ENCODE data around the gene OPCML. TPM values are rescaled to one million over a fixed set of nuclear protein-coding genes. Genes with fewer than 3 reads are reported as not detected.

OPCML gene
- total RNA-seq, 1 donor from 2014 or later, result not detected

- no peak for DNase-seq (ENCODE audit: extremely low spot score in 2 of 2)
- H3K36me3 ChIP-seq, result no peaks in the 10 kb centered on the region
- H3K27me3 ChIP-seq, result no peaks in the 10 kb centered on the region
- H3K4me3 ChIP-seq, result no peak overlapping the region
- H3K9me3 ChIP-seq, result no peaks in the 10 kb centered on the region
- H3K27ac ChIP-seq, result no peak overlapping the region
- no peak for TF ChIP-seq POLR2A (IDR thresholded peaks at IDR 0.05)
- no peak for TF ChIP-seq CTCF (IDR thresholded peaks at IDR 0.05)
- no peak for TF ChIP-seq POLR2AphosphoS5 (IDR thresholded peaks at IDR 0.05; ENCODE audit: insufficient read depth in 1 of 2, low read depth in 1 of 2)
- H3K4me1 ChIP-seq, result no peaks in the 10 kb centered on the region
- intact Hi-C loops (cut with DNase I), result no loop called here
These were observed 265.3 kb downstream of the OPCML start for GRCh38 chr11:133266986-133267385.

DNA sequence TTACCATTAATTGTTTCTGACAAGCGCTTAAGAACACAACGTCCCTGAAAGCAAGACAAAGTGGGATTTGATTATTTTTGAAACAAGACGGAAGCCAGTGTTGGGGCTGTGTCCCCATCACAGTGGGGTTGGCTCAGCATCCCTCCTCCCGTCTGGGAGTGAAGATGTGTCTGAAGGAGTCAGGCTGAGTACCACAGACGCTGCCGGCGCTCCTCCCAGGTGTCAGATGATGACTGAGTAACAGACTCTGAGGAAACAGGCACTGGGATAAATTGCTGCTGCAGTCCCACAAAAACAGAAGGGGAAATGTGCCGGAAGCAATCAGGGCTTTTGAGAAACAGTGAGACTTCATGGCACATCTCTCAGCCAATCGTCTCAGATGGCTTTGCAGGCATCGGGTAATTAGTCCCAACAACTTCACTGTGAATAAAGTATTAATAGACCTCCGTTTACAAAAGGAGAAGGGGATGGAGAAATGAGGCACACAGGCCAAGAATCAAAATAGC lies 266.7 kb downstream of the OPCML start:
- H3K27me3 ChIP-seq, result no peaks in the 10 kb centered on the region
- no peak overlapping the region for H3K27ac ChIP-seq
- DNase-seq (ENCODE audit: extremely low spot score in 2 of 2), result no peak
- intact Hi-C loops (cut with DNase I), result no loop called here
- no peaks in the 10 kb centered on the region for H3K4me1 ChIP-seq
- H3K36me3 ChIP-seq, result no peaks in the 10 kb centered on the region
- H3K9me3 ChIP-seq, result no peaks in the 10 kb centered on the region
- TF ChIP-seq POLR2AphosphoS5 (IDR thresholded peaks at IDR 0.05; ENCODE audit: insufficient read depth in 1 of 2, low read depth in 1 of 2) (no peak), CTCF (IDR thresholded peaks at IDR 0.05) (no peak), POLR2A (IDR thresholded peaks at IDR 0.05) (no peak)
- H3K4me3 ChIP-seq, result no peak overlapping the region

DNA sequence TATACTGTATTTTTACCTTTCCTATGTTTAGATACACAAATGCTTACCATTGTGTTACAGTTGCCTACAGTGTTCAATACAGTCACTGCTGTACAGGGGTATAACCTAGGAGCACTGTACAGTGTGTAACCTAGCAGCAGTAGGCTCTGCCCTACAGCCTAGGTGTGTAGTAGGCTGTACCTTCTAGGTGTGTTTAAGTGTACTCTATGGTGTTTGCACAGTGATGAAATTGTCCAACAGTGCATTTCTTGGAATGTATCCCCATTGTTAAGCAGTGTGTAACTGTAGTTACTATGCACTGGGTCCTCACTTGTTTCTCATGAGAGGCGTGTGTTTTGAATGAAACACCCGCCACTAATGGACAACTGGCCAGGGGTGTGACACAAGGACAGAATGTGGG lies 269.0 kb downstream of the OPCML start:
- H3K4me1 ChIP-seq, result no peaks in the 10 kb centered on the region
- no peaks in the 10 kb centered on the region for H3K36me3 ChIP-seq
- no peak for DNase-seq (ENCODE audit: extremely low spot score in 2 of 2)
- TF ChIP-seq POLR2AphosphoS5 (IDR thresholded peaks at IDR 0.05; ENCODE audit: insufficient read depth in 1 of 2, low read depth in 1 of 2), result no peak
- H3K9me3 ChIP-seq, result no peaks in the 10 kb centered on the region
- no peaks in the 10 kb centered on the region for H3K27me3 ChIP-seq
- intact Hi-C loops (cut with DNase I), result no loop called here
- no peak overlapping the region for H3K27ac ChIP-seq
- no peak overlapping the region for H3K4me3 ChIP-seq

GRCh38 chr11:133258751-133259150 lies 273.6 kb downstream of the OPCML start:
- no peaks in the 10 kb centered on the region for H3K4me1 ChIP-seq
- DNase-seq (ENCODE audit: extremely low spot score in 2 of 2), result no peak
- intact Hi-C loops (cut with DNase I), result no loop called here
- no peak overlapping the region for H3K4me3 ChIP-seq
- H3K36me3 ChIP-seq, result no peaks in the 10 kb centered on the region
- H3K27ac ChIP-seq, result no peak overlapping the region
- H3K9me3 ChIP-seq, result no peaks in the 10 kb centered on the region
- TF ChIP-seq POLR2A (IDR thresholded peaks at IDR 0.05), result no peak
- TF ChIP-seq CTCF (IDR thresholded peaks at IDR 0.05), result no peak
- TF ChIP-seq POLR2AphosphoS5 (IDR thresholded peaks at IDR 0.05; ENCODE audit: insufficient read depth in 1 of 2, low read depth in 1 of 2), result no peak
- H3K27me3 ChIP-seq, result no peaks in the 10 kb centered on the region

DNA sequence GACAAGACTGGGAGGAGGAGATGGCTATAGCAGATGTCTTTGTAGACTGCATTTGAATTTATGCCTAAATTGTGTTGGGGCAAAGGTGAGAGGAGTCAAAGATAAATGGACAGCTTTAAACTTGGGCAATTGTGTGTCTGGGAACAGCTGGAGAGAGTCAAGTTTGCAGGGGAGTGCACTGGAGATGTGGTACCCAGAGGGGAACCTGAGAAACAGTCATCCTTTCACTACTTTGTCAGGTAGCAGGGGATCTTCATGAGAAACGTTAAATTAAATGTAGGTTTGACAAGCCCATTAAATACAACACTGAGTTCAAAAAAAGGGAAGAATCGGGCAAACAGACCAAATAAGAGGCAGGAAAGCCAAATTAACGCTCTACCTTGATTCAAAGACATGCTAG lies 277.7 kb downstream of the OPCML start:
- no peak for DNase-seq (ENCODE audit: extremely low spot score in 2 of 2)
- TF ChIP-seq POLR2A (IDR thresholded peaks at IDR 0.05), result no peak
- no peak for TF ChIP-seq CTCF (IDR thresholded peaks at IDR 0.05)
- TF ChIP-seq POLR2AphosphoS5 (IDR thresholded peaks at IDR 0.05; ENCODE audit: insufficient read depth in 1 of 2, low read depth in 1 of 2), result no peak

More for the DNA sequence above, 277.7 kb downstream of the OPCML start:
- intact Hi-C loops (cut with DNase I), result no loop called here
- Histone ChIP-seq H3K27me3 (no peaks in the 10 kb centered on the region), H3K4me3 (no peak overlapping the region), H3K4me1 (no peaks in the 10 kb centered on the region), H3K36me3 (no peaks in the 10 kb centered on the region), H3K27ac (no peak overlapping the region), H3K9me3 (no peaks in the 10 kb centered on the region)

Data from vagina (tissue), 2 donors.